ENCODE data around the gene MYT1.
"Not testable (repeated sequence)": the region's sequence is repeated elsewhere in the genome, so short reads cannot be mapped to it uniquely, and the experiment has no call there.

MYT1 gene

GRCh38 chr20:64182146-64182865 lies 18.1 kb downstream of the MYT1 start:
- Mint-ChIP-seq H3K4me1 (ENCODE audit: low read depth) (peaks cover 5% of the 10 kb centered on the region), H3K4me3 (no peak overlapping the region), H3K36me3 (ENCODE audit: low read depth) (no peaks in the 10 kb centered on the region), H3K27me3 (peaks cover 17% of the 10 kb centered on the region), H3K27ac (no peak overlapping the region), H3K9me3 (peaks cover 2% of the 10 kb centered on the region)
- no peak for DNase-seq

GRCh38 chr20:64183313-64183712 lies 19.1 kb downstream of the MYT1 start:
- Mint-ChIP-seq H3K4me1 (ENCODE audit: low read depth) (peaks cover 5% of the 10 kb centered on the region), H3K27me3 (peaks cover 17% of the 10 kb centered on the region), H3K27ac (no peak overlapping the region), H3K36me3 (ENCODE audit: low read depth) (no peaks in the 10 kb centered on the region), H3K9me3 (peaks cover 2% of the 10 kb centered on the region), H3K4me3 (no peak overlapping the region)
- no peak for DNase-seq

GRCh38 chr20:64184795-64185194 lies 20.5 kb downstream of the MYT1 start:
- Mint-ChIP-seq H3K4me3 (no peak overlapping the region), H3K9me3 (peaks cover 2% of the 10 kb centered on the region), H3K27ac (no peak overlapping the region), H3K4me1 (ENCODE audit: low read depth) (peaks cover 5% of the 10 kb centered on the region), H3K36me3 (ENCODE audit: low read depth) (no peaks in the 10 kb centered on the region), H3K27me3 (peaks cover 17% of the 10 kb centered on the region)
- no peak for DNase-seq

GRCh38 chr20:64185276-64185900 lies 21.1 kb downstream of the MYT1 start:
- peaks cover 2% of the 10 kb centered on the region for H3K9me3 Mint-ChIP-seq
- no peak for DNase-seq
- H3K27ac Mint-ChIP-seq, result no peak overlapping the region
- no peaks in the 10 kb centered on the region for H3K36me3 Mint-ChIP-seq (ENCODE audit: low read depth)
- H3K4me1 Mint-ChIP-seq (ENCODE audit: low read depth), result peaks cover 1% of the 10 kb centered on the region
- peaks cover 13% of the 10 kb centered on the region for H3K27me3 Mint-ChIP-seq
- H3K4me3 Mint-ChIP-seq, result no peak overlapping the region

GRCh38 chr20:64186071-64186598 lies 21.9 kb downstream of the MYT1 start:
- Mint-ChIP-seq H3K27me3 (peaks cover 15% of the 10 kb centered on the region), H3K4me3 (no peak overlapping the region), H3K36me3 (ENCODE audit: low read depth) (no peaks in the 10 kb centered on the region), H3K4me1 (ENCODE audit: low read depth) (no peaks in the 10 kb centered on the region), H3K9me3 (peaks cover 2% of the 10 kb centered on the region), H3K27ac (no peak overlapping the region)
- no peak for DNase-seq

GRCh38 chr20:64187213-64187612 lies 23.0 kb downstream of the MYT1 start:
- not testable (repeated sequence) for H3K27ac Mint-ChIP-seq; H3K36me3 Mint-ChIP-seq (ENCODE audit: low read depth); H3K9me3 Mint-ChIP-seq; H3K4me3 Mint-ChIP-seq; DNase-seq; H3K4me1 Mint-ChIP-seq (ENCODE audit: low read depth)
- H3K27me3 Mint-ChIP-seq, result peaks cover 22% of the 10 kb centered on the region

GRCh38 chr20:64188091-64188490 lies 23.8 kb downstream of the MYT1 start:
- Mint-ChIP-seq H3K36me3 (ENCODE audit: low read depth) (no peaks in the 10 kb centered on the region), H3K4me1 (ENCODE audit: low read depth) (peaks cover 2% of the 10 kb centered on the region), H3K27me3 (peaks cover 24% of the 10 kb centered on the region), H3K27ac (no peak overlapping the region), H3K9me3 (peaks cover 2% of the 10 kb centered on the region), H3K4me3 (no peak overlapping the region)
- DNase-seq, result no peak

GRCh38 chr20:64188682-64189529 lies 24.7 kb downstream of the MYT1 start:
- H3K4me1 Mint-ChIP-seq (ENCODE audit: low read depth), result peaks cover 2% of the 10 kb centered on the region
- H3K27me3 Mint-ChIP-seq, result peaks cover 19% of the 10 kb centered on the region
- no peak for DNase-seq
- H3K9me3 Mint-ChIP-seq, result peaks cover 2% of the 10 kb centered on the region
- no peak overlapping the region for H3K4me3 Mint-ChIP-seq
- H3K36me3 Mint-ChIP-seq (ENCODE audit: low read depth), result no peaks in the 10 kb centered on the region
- H3K27ac Mint-ChIP-seq, result no peak overlapping the region

- peaks cover 2% of the 10 kb centered on the region for H3K9me3 Mint-ChIP-seq
- no peak overlapping the region for H3K27ac Mint-ChIP-seq
These were observed 25.3 kb downstream of the MYT1 start for GRCh38 chr20:64189530-64189966.

GRCh38 chr20:64189986-64190385 lies 25.7 kb downstream of the MYT1 start:
- Mint-ChIP-seq H3K4me1 (ENCODE audit: low read depth) (peaks cover 2% of the 10 kb centered on the region), H3K36me3 (ENCODE audit: low read depth) (no peaks in the 10 kb centered on the region), H3K27ac (no peak overlapping the region), H3K27me3 (peaks cover 21% of the 10 kb centered on the region), H3K4me3 (no peak overlapping the region), H3K9me3 (peaks cover 2% of the 10 kb centered on the region)
- no peak for DNase-seq

More at GRCh38 chr20:64189530-64189966, 25.3 kb downstream of the MYT1 start:
- Mint-ChIP-seq H3K4me3 (no peak overlapping the region), H3K27me3 (peaks cover 21% of the 10 kb centered on the region), H3K36me3 (ENCODE audit: low read depth) (no peaks in the 10 kb centered on the region), H3K4me1 (ENCODE audit: low read depth) (peaks cover 2% of the 10 kb centered on the region)
- DNase-seq, result no peak

GRCh38 chr20:64191002-64191401 lies 26.8 kb downstream of the MYT1 start:
- H3K4me1 Mint-ChIP-seq (ENCODE audit: low read depth), result peaks cover 2% of the 10 kb centered on the region
- no peaks in the 10 kb centered on the region for H3K36me3 Mint-ChIP-seq (ENCODE audit: low read depth)
- H3K9me3 Mint-ChIP-seq, result peaks cover 2% of the 10 kb centered on the region

GRCh38 chr20:64192406-64192805 lies 28.2 kb downstream of the MYT1 start:
- H3K27me3 Mint-ChIP-seq, result peaks cover 30% of the 10 kb centered on the region
- DNase-seq, result no peak
- H3K36me3 Mint-ChIP-seq (ENCODE audit: low read depth), result no peaks in the 10 kb centered on the region
- H3K4me3 Mint-ChIP-seq, result no peak overlapping the region
- H3K27ac Mint-ChIP-seq, result no peak overlapping the region
- H3K4me1 Mint-ChIP-seq (ENCODE audit: low read depth), result peaks cover 2% of the 10 kb centered on the region
- H3K9me3 Mint-ChIP-seq, result no peaks in the 10 kb centered on the region

More at GRCh38 chr20:64191002-64191401, 26.8 kb downstream of the MYT1 start:
- no peak for DNase-seq
- peaks cover 25% of the 10 kb centered on the region for H3K27me3 Mint-ChIP-seq
- no peak overlapping the region for H3K27ac Mint-ChIP-seq
- no peak overlapping the region for H3K4me3 Mint-ChIP-seq

GRCh38 chr20:64193058-64193457 lies 28.8 kb downstream of the MYT1 start:
- Mint-ChIP-seq H3K4me3 (no peak overlapping the region), H3K4me1 (ENCODE audit: low read depth) (peaks cover 2% of the 10 kb centered on the region), H3K27ac (no peak overlapping the region), H3K27me3 (peaks cover 32% of the 10 kb centered on the region), H3K9me3 (no peaks in the 10 kb centered on the region), H3K36me3 (ENCODE audit: low read depth) (no peaks in the 10 kb centered on the region)
- no peak for DNase-seq

- H3K9me3 Mint-ChIP-seq, result no peaks in the 10 kb centered on the region
- no peak overlapping the region for H3K27ac Mint-ChIP-seq
- H3K36me3 Mint-ChIP-seq (ENCODE audit: low read depth), result no peaks in the 10 kb centered on the region
- peaks cover 2% of the 10 kb centered on the region for H3K4me1 Mint-ChIP-seq (ENCODE audit: low read depth)
- H3K27me3 Mint-ChIP-seq, result peaks cover 40% of the 10 kb centered on the region
- DNase-seq, result no peak
- H3K4me3 Mint-ChIP-seq, result no peak overlapping the region
These were observed 30.0 kb downstream of the MYT1 start for GRCh38 chr20:64194269-64194668.
